NCI-H1930 (cell line): ENCODE data around the gene PMFBP1.
A peak's percentile ranks its signal among the peaks of the same experiment; 100 is the strongest.
"Not testable (repeated sequence)": the region's sequence is repeated elsewhere in the genome, so short reads cannot be mapped to it uniquely, and the experiment has no call there.

ENCODE experiments used
- DNase-seq, 2 experiments: peaks; one replicate each; lab custom pipeline; 2025; lab: John Stamatoyannopoulos, UW

PMFBP1 gene

GRCh38 chr16:72107371-72107770 is 64.6 kb downstream of the PMFBP1 start:
- no peak for DNase-seq

GRCh38 chr16:72105978-72106377 is 66.0 kb downstream of the PMFBP1 start:
- DNase-seq = no peak

- no peak for DNase-seq
Observed at GRCh38 chr16:72104905-72105304, 67.0 kb downstream of the PMFBP1 start.

GRCh38 chr16:72101195-72101594 is 70.8 kb downstream of the PMFBP1 start:
- no peak for DNase-seq

GRCh38 chr16:72099377-72099818 is 72.6 kb downstream of the PMFBP1 start:
- DNase-seq = no peak

GRCh38 chr16:72098936-72099335 is 73.0 kb downstream of the PMFBP1 start:
- no peak for DNase-seq

- DNase-seq = no peak
Observed at GRCh38 chr16:72094266-72094610, 77.7 kb downstream of the PMFBP1 start.

- DNase-seq = peak; percentile 91 to 93
Observed at GRCh38 chr16:72093448-72094265, 78.3 kb downstream of the PMFBP1 start, which contains the start of the genes DHX38 and TXNL4B. TSS of gene DHX38 (plus strand) at chr16:72093847. CDS start at chr16:72096158, 2,311 bp downstream. TSS of gene TXNL4B (minus strand) at chr16:72093620. CDS start at chr16:72090749, 2,871 bp downstream.

GRCh38 chr16:72092832-72093447 is 79.0 kb downstream of the PMFBP1 start:
- no peak for DNase-seq

GRCh38 chr16:72091217-72091616 is 80.7 kb downstream of the PMFBP1 start:
- no peak for DNase-seq

- DNase-seq = no peak
Observed at GRCh38 chr16:72085002-72085401, 87.0 kb downstream of the PMFBP1 start.

- DNase-seq = no peak
Observed at GRCh38 chr16:72084445-72084844, 87.5 kb downstream of the PMFBP1 start.

- DNase-seq = no peak
Observed at GRCh38 chr16:72083778-72084404, 88.1 kb downstream of the PMFBP1 start.

- not testable (repeated sequence) for DNase-seq
Observed at GRCh38 chr16:72076991-72077706, 94.8 kb downstream of the PMFBP1 start.

GRCh38 chr16:72075067-72075466 is 96.9 kb downstream of the PMFBP1 start:
- DNase-seq = not testable (repeated sequence)

- no peak for DNase-seq
Observed at GRCh38 chr16:72073560-72074230, 98.3 kb downstream of the PMFBP1 start.

- no peak for DNase-seq
Observed at GRCh38 chr16:72072514-72073342, 99.2 kb downstream of the PMFBP1 start.
